Stimulated activated naive CD4-positive, alpha-beta T cell treated with Interleukin-2 at 50 U/mL for 16 hours (primary cell): ENCODE results near the gene FTCD.
"Not testable (repeated sequence)": the region's sequence is repeated elsewhere in the genome, so short reads cannot be mapped to it uniquely, and the experiment has no call there.

Source experiments
- DNase-seq: peaks from one replicate; lab custom pipeline; 2025; lab: John Stamatoyannopoulos, UW

The FTCD gene

DNA sequence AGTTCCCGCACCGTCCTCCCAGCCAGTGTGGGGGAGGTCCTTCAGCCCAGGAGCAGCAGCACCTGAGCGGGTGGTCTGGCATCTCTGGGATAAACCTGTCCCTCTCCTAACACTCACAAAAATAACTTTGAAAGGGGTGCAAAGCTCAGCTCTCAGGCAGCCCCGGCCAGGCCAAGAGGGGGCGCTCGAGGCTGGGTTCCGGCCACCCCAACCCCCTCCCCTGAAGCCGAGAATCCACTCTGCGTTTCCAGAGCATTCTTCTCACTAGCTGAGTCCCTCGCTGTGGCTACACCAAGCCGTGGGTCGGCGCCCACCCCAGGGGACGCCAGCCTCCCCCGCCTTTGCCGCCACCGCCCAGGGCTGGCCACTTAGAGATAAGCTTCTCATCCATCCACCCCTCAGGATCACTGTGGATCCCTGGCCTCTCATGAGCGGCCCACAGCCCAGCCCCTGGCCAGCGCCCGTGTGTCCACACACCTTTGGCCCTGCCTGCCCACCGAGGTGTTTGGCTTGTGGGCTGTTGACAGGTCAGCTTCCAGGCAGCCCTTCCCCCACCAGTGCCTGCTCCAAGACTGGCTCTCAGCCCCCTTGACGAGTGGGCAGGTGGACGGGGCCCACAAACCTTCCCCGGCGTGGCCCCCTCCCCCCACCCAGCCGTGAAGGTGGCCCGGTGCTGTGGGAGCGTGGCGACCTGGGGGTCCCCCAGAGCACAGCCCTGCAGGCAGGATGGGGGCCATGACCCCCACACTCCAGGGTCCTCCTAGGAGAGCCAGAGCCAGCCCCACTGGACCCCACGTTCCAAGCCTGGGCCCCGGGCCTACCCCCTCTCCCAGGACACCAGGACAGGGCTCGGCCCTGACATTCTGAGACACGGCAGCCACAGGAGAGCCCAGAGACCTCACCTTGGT lies 1.9 kb downstream of the FTCD start:
- peak; percentile 24 for DNase-seq

DNA sequence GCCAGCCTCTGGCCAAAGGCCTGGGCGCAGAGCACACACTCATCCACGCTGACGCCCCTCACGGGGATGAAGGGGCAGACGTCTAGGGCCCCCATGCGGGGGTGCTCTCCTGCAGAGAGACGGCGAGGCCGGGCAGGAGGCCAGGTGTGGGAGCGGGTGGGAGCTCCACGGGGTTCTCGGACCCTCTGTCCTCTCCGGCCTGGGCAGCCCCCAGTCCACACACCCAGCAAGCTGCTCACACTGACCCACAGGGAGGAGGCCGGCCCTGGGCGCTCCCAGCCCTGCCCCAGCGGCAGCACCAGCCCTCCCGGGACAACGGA lies 2.5 kb downstream of the FTCD start:
- no peak for DNase-seq

- no peak for DNase-seq
Observed at GRCh38 chr21:46151989-46152926, 3.1 kb downstream of the FTCD start.

- DNase-seq = no peak
Observed at GRCh38 chr21:46151261-46151988, 4.0 kb downstream of the FTCD start.

DNA sequence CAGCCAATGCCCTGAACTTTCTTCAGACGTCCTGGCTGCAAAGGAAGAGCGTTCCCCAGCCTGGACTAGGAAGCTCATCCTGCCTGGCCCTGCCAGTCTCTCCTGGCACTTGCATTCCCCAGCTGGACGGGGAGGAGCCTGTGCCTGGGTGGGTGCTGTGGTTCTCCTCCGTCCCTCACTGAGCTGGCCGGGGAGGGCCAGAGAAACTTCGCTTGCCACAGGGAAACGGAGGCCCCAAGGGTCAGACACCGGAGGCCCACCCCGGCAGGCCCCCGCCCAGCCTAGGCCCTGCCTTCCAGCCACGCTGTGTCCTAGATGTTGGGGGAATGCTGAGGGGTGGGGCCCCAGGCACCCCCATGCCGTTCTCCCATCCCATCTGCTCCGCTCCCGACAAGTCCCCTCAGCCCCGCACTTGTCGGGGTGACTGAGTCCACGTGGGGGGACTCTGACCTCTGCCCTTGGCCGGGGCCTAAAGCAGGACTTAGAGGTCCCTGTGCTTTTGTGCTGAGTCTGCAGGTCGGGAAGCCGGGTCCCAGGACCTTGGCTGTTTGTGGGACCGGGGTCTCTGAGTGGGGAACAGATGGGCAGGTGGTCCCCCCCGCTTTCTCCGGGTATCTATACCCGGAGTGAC lies 4.8 kb downstream of the FTCD start:
- DNase-seq = no peak

GRCh38 chr21:46150073-46150472 lies 5.3 kb downstream of the FTCD start:
- no peak for DNase-seq

DNA sequence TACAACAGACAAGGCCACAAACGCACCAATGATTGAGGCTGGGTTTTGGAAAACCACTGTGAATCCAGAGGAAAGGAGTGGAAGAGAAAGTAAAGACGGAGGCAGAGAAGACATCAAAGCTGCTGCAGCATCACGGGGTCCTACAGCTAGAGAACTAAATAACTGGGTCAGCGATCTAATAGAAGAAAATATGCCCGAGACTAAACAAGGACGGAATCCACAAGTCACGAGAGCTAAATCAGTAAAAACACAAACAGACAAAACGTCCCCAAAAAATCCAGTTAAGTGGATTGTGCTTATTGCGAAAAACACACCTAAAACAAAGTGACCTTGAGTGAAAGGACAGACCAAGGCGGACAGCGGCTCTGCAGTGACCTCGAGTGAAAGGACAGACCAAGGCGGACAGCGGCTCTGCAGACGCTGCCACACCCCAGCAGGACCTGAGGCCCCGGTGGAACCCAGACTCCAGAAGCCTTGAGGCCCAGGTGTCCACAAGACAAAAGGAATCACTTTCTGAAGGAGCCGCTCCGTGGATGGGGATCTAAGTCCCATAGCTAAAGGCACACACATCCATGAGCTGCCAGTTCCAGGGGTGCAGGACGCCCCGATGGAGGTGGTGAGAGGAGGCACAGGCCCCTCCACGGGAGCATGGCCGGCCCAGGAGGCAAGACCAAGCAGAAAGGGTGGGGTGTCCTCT lies 6.0 kb downstream of the FTCD start:
- no peak for DNase-seq

DNA sequence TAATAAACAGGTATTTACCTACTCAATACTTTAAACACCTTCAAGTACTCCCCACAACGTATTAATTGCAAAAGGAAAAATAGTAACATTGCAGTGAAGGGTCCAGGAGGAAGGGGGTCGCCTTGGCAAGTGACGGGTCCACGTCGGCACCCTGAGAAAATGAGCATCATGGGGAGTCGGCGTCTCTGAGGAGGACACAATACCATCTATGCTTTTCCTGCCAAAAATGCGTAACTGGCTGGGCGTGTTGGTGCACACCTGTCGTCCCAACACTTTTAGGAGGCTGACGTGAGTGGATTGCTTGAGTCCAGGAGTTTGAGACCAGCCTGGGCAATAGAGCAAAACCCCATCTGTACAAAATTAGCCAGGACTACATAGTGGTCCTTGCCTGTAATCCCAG lies 7.3 kb downstream of the FTCD start:
- DNase-seq = no peak

DNA sequence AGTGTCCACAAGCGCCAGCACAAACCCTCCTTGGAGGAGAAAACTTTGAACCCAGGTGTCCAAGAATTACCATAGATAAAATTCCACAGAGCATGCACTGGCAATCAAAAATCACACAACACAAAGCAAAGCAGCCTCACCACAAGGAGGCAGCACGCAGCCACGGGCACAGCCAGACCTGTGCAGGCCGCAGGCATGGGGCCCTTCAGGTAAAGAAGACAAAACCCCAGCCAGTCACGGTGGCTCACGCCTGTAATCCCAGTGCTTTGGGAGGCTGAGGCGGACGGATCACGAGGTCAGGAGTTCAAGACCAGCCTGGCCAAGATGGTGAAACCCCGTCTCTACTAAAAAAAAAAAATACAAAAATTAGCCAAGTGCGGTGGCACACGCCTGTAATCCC lies 8.0 kb downstream of the FTCD start:
- peak; percentile 12 for DNase-seq

DNA sequence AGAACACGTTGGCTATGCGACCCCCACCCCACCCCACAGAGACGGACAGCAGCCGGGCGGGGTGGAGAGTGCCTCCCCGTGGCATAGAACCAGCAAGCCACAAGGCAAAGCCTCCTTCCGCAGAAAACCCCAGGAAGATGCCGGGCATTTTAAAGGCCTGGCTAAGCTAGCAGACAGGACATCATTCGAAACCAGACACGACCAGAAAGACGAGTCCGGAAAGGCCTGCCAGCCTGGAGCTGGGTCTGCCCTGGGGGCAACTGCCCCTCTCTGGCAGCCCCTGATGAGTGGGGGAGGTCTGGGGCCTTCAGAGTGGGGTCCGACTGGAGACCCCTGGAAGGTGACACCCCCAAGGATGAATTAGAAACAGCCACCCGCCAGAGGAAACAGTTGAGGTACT lies 8.5 kb downstream of the FTCD start:
- no peak for DNase-seq

GRCh38 chr21:46145840-46146691 lies 9.3 kb downstream of the FTCD start:
- DNase-seq = no peak

DNA sequence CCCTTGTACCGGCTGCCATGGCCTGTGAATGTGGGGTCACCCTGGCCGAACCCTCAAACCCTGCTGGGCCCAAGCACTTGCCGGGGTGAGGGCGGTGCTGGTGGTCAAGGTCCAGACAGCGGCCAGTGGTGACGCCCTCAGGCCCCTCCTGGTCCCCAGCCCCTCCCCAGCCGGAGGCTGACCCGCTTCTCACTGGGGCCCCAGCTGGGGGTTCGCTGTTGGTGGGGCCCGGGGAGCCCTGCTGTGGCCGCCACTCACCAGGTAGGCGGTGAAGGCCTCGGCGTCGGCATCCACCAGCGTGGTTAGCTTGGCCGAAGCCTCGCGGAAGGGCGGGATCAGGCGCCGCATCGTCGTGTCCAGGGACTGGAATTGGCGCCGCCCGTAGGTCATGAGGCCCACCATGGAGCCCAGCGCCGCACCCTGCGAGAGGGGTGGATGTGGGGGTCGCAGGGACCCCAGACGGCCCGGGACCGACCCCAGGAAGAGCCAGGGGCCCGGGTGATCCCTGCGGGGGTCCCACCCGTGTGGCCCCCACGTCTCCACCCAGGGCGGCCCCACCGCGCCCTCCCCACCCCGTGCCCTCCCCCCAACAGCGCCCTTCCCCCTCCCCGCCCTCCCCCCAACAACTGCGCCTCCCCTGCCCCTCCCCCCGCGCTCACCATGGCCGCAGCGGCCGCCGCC lies 10.1 kb downstream of the FTCD start:
- DNase-seq = no peak

- no peak for DNase-seq
Observed at GRCh38 chr21:46144464-46145070, 10.8 kb downstream of the FTCD start.

- no peak for DNase-seq
Observed at GRCh38 chr21:46142582-46143473, 12.6 kb downstream of the FTCD start.

GRCh38 chr21:46141767-46142581 lies 13.4 kb downstream of the FTCD start:
- no peak for DNase-seq

DNA sequence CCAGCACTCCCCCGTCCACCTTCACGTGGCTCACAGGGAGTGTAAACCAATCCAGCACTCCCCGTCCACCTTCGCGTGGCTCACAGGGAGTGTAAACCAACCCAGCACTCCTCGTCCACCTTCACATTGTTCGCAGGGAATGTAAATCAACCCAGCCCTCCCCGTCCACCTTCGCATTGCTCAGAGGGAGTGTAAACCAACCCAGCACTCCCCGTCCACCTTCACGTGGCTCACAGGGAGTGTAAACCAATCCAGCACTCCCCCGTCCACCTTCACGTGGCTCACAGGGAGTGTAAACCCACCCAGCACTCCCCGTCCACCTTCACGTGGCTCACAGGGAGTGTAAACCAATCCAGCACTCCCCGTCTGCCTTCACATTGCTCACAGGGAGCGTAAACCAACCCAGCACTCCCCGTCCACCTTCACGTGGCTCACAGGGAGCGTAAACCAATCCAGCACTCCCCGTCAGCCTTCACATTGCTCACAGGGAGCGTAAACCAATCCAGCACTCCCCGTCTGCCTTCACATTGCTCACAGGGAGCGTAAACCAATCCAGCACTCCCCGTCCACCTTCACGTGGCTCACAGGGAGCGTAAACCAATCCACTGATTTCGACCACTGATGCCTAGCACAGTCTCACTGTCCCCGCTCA lies 14.9 kb downstream of the FTCD start:
- DNase-seq = not testable (repeated sequence)

DNA sequence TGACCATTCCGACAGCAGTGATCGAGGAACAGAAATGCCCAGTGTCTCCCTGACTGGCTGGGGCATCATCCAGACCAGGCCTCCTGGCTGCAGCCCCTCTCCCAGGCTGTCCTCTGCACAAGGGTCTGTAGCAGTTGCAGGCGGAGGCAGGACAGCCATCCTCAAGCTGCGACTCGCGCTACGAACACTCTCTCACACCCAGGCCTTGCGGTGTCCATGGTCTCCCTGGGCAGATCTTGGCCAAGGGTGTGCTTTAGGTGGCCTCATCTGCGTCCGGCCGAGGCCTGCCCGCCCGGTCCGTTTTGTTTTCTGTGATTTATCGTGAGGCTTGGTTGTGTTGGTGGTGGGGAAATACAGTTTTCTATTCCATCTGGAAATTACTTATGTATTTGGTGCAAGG lies 15.7 kb downstream of the FTCD start:
- no peak for DNase-seq
